HT1080 (cell line): ENCODE measurements around the gene FBXW11. TPM values are rescaled to one million over a fixed set of nuclear protein-coding genes. Genes with fewer than 3 reads are reported as not detected.
"Not testable (repeated sequence)": the region's sequence is repeated elsewhere in the genome, so short reads cannot be mapped to it uniquely, and the experiment has no call there.

ENCODE experiments used
- DNase-seq: peaks from one replicate; pipeline ENCODE4 v3.0.0-alpha.2; 2015; ENCODE audit warnings: low read depth
- total RNA-seq: library from RNA; depleted of rRNA; stranded (reverse); fragments of >200 nt; shearing (Covaris generic); gene quantifications from 2 replicates; pipeline ENCODE4 v1.2.3, GENCODE V29; 2014

FBXW11 gene
- total RNA-seq, 1 experiment from 2014 or later: 77.2 TPM

DNA sequence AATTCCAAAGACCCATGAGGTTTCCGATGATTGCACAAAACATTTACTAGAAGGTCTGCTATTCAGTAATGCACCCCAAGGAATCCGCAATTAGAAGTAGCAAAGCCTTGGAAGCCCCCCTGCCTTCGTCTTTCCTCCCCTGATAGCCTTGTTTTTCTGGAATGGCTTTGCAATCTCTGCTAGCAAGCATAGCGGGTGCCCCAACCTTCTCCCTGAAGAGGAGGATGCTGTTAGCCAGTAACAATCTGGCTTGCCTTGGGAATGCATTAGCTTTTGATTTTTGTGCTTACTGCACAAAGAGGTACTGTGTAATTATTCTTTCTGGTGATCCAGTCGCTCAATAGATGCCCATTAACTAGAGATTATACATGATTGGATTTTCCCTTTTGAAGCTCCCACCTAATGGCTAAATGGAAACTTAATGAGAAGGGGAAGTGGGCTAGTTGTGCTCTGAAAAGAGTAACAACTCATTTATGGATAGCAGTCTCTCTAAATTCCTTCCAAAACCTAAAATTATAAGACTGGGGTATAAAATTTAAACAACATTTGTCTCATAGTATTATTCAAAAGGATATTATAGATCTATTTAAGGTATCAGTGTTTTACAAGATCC, 91.6 kb downstream of the FBXW11 start:
- no peak for DNase-seq

DNA sequence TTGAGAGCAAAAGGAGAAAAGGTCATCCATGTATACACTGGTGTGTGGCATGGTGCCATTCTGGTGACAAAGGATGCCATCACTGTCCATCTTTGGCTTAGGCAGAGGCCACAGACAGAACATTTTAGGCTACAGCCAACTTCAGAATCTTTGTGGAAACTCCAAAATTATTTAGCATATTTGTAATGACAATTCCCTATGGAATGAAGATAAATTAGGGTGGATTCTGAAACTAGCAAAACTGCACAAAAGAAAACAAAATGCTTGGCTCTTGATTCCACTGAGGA, 92.5 kb downstream of the FBXW11 start:
- no peak for DNase-seq

DNA sequence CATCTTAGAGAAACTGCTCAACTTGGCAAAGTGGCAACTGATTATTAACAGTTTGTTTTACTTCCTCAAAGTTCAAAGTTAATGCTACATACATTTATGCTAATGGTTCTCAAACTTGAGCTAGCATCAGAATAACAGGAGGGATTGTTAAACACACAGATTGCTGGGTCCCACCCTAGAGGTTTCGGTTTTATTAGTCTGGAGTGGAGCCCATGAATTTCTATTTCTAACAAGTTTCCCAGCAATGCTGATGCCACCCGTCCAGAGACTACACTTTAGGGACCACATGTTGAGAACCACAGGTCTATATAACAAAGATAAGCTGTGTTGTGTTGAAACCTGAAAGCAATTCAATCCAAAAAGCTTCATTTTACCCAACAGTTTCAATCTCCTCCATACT, 95.3 kb downstream of the FBXW11 start:
- no peak for DNase-seq

DNA sequence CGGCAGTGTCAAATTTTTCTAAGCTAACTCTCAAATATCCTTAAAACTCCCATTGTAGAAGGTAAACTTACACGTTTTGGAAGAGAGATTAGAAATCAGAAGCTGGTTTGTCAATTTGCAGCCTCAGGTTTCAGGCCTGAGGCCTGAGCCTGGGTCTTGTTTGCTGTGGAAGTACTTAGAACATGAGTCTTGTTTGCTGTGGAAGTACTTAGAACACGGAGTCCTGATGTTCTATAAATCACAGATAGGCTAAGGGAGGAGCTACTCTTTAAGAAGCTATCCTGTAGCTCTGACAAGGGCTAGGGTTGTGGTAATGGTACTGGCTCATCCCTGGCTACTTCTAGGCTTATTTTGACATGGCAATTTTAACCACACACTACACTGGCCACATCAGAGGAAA, 97.8 kb downstream of the FBXW11 start:
- no peak for DNase-seq

DNA sequence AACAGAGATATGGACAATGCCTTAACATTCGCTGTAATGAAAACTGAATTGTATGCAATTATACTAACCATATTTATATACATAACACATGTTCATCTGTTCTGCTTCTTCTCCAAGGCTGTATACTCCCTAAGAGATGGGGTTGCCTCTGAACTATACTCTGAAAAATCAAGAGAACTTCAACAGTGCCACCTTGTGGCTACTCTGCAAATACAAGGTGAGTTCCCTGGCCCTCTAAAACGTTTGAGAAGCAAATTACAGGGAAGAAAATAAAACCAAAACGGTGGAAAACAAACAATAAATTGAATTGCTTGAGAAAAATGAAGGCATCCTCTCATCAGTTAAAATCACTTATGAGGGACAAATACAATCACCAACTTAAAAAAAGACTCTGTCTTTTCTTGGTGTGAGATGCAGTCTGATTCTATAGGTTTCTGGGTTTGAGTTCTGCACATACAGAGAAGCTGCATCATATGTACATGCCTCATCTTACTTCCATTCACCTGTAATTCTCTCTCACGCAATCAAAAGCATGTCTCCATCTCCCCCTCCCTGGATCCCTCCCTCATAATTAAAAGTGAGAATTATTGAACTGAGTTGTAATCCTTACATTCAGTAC, 98.6 kb downstream of the FBXW11 start:
- DNase-seq: peak; percentile 54

DNA sequence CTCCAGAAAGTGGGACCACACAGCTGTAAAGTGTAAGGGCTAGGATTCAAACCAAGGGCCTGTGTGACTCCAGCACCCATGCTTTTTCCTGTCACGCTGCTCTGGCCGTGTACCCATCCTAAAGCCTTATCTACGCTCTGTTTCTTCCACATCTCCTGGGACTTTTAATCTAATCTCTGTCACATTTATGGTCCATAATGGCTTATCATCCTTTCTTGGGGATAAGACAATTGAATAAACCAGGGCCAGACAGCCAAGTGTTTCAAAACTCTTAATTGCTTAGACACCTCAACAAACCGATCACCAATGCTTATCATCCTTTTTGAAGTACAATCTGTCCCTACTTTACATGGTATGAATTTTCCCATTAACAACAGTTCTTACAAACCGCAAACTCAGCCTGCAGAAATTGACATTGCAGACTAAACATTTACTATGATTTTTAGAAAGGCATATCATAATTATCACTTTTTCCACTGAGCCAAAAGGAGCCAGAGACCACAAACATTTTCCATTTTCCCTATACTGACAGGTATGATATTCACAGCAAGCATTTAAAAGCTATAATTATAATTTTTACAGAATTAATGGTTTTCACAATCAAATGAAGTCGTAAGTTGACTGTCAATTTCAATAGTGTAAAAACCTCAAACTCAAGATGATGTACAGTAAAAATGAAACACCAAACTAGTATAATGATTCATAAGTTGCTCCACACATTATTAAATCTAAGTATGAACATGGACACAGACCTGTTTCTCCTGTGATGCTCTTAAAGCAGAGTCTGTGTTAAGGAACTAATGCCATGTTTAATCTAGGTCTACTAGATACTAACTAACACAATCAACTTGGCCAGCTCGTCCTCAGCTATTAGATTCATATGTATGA, 99.5 kb downstream of the FBXW11 start:
- no peak for DNase-seq

DNA sequence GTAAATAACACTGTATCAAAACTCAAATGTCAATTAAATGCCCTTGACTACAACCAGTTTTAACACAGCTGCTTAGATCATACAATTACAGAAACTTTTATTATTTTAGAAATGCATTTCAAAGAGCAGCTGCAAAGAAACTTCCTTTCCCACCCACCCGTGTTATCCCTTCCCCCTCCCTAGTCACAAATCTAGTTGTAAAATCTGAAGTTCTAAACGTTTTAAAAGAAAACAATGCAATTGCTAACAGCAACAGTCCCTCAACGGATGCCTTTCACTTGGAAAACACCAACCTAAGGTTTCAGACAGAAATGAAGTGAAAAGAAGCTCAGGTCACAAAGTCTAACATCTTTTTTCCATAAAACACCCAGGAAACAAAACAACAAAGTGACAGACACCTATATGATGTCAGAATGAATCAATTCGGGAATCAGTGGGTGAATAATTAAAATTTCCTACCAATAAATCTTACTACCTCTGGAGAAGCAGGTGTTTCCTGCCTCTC, 100.3 kb downstream of the FBXW11 start:
- no peak for DNase-seq

DNA sequence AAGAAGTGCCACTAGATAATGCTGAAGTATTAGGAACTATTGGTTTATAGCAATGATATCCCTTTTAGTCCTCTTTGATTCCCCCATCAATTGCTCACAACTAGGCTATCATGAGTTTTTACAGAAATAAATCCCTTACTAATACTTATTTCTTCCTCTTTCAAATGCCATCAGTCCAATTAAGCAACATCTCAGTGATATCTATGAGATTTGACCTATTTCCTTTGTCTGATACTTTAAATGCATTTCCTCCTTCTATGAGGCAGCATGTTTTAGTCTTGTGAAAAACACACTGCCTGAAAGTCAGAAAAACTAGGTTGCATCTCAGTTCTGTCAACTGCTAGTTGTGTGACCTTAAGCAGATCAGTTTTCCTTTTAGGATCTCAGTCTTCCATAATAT, 101.6 kb downstream of the FBXW11 start:
- DNase-seq: no peak

DNA sequence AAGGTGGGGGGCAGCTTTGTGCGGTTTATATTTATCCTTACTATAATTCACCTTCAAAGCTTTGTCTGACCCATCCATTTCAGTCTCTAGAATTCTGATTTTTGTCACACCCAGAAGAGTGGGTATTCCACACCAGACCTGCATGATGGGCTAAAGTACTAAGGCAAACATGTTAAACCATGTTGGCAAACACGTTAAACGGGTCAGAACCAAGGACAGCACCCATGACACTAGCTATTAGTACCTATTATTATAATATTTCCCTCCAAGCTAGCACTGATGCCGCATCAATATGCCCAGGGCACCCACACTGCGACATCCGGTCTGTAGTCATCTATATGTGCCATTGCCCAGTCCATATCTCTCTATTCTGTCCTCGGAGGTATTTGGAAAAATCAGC, 104.7 kb downstream of the FBXW11 start:
- DNase-seq: no peak

DNA sequence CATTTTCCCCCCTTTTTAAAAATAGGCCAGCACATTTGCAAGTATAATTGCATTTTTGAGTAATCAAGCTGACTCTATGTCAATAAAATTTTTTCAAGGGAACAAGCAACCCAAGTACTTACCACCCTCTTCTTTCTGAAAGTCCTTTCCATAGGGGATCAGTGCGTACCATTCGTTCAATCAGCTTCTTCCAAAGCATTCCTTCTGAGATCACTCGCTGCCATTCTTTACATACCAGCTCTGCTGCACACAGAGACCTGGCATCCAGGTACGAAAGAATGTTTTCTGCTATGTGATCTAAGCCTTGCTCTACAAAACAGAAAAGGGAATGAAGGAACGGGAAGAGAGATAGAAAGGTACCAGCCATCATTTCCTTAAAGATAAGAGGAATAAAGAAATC, 106.6 kb downstream of the FBXW11 start:
- no peak for DNase-seq

DNA sequence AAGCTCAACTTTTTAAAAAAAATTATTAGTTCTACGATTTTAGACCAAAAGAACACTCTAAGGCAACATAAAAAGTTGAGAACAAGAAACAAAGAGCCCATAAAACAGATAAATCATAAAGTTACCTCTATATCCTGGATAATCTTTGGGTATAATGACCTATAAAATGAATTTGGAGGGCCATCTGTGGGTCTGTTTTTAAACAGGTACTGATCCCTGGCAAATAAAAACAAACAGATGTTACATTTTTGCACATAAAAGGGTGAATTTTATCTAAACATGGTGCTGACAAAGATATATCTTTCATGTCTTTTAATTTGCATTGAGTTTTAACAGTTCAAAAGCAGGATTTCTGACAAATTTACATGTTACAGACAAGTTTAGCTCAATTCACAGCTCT, 107.6 kb downstream of the FBXW11 start:
- DNase-seq: no peak

DNA sequence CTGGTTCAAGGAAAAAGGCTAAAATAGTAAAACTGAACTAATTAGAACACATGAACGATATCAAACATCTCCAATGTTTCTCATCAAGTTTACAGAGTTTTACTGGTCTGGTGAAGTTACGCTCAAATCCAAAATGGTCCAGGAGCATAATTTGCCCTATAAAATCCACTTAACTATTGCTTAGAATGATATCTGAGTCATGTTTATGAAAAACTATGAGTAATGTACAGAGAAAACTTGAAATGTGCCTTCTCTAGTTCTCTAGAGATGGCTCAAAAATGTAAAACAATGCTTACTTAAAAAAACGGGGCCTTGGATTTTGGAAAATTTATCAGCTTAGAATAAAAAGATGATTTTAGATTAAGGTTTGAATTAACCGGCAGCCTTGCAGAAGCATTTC, 108.1 kb downstream of the FBXW11 start:
- no peak for DNase-seq

DNA sequence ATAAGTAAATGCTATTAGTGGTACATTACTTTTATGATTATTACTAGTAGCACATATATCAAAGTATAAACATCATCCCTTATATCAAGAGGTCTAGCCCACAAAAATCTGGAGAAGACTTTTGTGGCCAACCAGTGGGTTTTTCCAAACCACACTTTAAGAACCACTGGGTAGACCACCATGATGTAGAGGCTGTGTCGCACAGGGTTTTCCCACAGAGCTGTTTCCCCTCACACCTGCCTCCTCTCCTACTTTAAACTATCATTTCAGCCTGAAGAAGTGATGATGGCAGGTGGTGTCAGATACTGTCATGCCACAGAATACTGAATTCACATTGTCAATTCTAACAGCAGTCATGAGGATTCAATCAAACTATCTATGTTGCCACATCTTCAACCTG, 109.2 kb downstream of the FBXW11 start:
- DNase-seq: no peak

DNA sequence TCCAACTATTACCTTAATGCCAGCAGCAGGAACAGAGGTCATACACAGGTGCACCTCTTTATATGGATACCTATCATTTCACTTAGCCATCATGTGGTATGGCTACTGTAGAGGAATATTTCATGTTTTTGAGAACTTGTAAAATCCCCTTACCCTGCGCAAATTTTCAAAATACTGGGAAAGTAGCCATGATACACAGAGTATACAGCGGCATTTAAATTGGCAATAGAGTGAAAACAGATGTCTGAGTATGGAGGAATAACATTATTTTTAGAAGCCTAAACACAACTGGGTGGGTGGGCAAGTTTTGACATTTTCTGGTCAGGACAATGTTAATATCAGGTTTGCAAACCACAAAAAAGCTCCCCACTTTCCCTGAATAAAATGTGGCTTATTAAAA, 111.4 kb downstream of the FBXW11 start:
- no peak for DNase-seq

DNA sequence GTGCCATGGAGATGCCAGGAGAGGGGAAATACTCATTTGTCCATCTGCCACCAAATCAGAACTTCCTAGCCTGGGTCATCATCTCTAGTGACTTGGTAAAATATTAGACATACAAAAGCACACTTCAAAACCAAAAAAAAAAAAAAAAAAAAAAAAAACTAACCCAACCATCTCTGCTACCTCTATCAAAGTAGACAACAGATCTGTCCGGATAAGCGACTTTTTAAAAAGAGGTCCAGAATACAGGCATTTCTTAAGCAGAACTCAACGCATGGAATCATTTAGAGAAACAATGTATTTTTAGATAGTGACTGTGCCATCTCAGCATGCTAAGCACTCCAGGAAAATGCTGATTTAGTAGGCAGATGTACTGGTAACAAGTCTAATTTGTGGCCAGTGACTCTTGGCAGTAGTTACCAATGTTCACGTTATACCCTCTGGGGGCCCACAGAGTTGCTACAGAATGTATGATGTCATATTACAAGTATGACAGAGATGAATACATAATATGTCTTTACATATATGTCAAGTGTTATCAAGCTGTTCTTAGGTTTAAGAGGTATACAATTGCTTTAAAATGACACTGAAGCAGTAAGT, 113.0 kb downstream of the FBXW11 start:
- DNase-seq: no peak

DNA sequence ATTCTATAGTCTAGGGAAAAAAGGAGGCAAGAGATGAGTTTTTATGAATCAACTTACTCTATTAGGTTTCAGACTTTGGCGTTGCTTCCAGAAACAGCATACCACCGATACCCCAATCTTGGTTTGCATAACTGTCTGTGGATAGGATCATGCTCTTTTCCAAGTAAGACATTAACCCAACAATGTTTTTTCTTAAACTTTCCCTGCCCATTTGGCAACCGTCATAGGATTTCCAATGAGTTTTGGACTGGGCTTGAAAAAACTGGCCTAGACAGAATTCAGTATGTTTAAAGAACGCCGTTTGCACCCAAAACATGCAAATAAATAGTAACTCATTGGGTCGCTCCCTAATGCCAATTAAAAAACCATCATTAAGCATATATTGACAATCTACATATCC, 114.8 kb downstream of the FBXW11 start:
- no peak for DNase-seq

DNA sequence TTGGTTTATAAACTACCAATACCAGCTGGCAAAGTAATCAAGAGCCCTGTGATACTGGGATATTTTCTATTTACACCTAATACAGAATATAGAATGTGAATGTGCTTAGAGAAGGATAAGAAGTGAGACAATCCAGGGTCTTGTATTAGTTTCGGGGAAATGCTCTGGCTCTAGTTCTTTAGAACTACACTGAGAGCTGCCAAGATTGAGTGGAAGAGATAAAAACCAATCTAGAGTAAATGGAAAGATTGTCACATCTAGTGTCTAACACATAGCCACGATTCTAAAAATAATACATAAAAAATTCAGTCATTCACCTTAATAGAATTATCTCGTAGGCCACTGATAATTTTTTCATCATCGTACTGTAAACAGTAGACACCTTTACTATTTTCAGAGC, 115.3 kb downstream of the FBXW11 start:
- DNase-seq: no peak

DNA sequence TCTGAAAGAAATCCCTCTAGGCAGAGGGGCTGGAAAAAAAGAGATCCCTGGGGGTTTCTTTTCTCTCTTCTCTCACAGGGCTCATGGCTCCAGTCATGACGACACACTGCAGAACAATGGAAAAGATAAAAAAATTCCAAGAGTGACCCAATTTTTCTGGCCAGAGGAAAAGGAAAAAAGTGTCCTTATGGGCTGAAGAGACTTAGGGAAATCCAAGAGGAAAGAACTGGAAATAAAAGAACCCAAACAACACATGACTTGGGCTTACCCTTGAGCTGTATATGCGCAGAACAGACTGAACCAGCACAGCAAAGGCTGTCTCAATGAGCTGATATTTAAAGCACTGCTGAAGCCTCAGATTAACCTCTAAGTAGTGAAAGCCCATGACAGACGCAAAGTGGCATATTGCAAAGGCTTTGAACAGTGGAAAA, 118.4 kb downstream of the FBXW11 start:
- no peak for DNase-seq

DNA sequence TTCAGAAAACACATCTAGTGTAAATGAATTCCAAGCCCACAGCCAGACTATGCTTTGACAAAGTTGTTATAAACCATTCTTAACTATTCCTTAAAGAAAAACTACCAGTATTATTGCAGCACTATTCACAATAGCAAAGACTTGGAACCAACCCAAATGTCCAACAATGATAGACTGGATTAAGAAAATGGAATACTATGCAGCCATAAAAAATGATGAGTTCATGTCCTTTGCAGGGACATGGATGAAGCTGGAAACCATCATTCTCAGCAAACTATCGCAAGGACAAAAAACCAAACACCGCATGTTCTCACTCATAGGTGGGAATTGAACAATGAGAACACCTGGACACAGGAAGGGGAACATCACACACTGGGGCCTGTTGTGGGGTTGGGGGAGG, 120.4 kb downstream of the FBXW11 start:
- DNase-seq: not testable (repeated sequence)

DNA sequence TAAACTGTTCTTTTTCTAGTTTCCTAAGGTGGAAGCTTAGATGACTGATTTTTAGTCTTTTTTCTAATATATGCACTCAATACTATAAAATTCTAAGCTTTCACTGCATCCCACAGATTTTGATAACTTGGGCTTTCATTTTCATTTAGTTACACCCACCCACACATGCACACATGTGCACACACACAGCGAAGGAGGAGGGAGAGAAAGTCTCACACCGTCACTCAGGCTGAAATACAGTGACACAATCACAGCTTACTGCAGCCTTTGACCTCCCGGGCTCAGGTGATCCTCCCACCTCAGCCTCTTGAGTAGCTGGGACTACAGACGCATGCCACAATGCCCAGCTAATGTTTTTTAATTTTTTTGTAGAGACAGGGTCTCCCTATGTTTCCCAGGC, 124.3 kb downstream of the FBXW11 start:
- no peak for DNase-seq

DNA sequence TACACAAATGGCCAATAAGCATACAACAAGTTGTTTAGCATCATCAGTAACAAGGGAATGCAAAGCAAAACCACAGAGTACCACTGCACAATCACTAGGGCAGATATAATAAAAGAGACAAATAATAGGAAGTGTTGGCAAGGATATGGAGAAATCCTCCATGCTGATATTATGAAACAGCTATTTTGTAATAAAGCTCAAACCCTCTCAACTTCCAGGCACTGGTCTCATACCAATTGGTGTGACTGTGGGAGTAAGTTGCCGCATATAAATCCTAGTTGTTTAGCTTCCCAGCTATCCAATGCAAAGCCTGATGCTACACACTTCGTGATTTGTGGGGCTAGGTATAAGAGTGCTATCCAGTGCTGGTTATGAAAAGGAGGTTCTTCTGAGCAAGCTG, 132.2 kb downstream of the FBXW11 start:
- no peak for DNase-seq

DNA sequence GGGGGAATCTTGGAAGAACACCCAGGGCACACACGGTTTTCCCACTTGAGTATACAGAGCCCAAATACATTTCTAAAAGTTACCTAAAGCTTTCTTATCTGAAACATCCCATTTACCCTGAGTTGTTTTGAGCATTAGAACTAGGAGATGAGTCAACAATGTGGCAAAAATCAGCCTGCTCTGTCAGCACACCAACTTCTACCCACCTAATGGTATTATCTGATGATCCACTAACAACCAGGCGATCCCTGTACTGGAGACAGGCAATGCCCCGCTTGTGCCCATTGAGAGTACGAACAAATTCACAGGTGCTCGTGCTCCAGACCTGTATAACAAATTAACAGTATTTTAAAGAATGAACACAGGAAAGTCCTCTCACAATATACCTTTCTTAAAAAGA, 133.8 kb downstream of the FBXW11 start:
- DNase-seq: no peak
